IPS-NIHi7 (cell line): ENCODE measurements around the gene RPTN.
"Not testable (repeated sequence)": the region's sequence is repeated elsewhere in the genome, so short reads cannot be mapped to it uniquely, and the experiment has no call there.

Source experiments
- DNase-seq: peaks from one replicate; pipeline ENCODE4 v3.0.0; 2012; ENCODE audit warnings: mixed read lengths; ENCODE audit errors: extremely low spot score

The RPTN gene

DNA sequence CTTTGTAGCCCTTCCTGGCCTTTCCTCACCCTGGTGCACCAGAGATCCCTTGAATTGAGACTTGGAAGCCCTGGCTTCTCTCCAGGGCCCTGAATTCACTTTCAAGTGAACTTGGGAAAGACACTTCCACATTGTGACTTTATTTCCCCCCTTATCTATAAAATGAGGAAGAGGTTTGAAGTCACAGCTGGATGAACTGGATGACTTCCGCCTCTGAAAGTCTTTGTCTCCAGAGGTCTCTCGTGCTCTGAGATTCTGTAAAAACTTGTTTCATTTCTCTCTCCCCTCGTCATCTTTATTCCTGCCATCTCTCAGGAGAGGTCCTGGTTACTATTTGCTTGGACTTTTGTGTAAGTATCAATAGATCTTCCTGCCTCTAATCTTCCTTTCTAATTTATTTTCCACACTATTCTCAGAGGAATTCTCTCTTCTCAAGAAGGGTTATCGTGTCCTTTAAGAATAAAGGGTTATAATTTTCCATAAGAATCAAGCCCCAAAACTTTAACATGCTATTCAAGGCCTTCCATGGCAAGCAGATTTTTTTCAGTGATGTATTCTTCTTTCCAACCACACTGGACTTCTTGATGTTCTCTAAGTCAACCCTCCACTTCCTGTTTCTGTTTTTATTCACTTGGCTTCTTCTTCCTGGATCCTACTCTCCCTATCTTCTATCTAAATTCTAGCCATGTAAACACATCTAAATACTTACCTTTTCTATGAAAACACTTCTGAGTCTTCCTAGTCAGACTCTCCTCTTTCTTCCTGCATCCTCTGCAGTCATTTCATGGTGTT, 6.5 kb upstream of the RPTN start:
- no peak for DNase-seq

- DNase-seq = no peak
These were observed 5.6 kb upstream of the RPTN start for GRCh38 chr1:152164517-152165136.

GRCh38 chr1:152162792-152163463, 3.9 kb upstream of the RPTN start:
- DNase-seq = no peak

DNA sequence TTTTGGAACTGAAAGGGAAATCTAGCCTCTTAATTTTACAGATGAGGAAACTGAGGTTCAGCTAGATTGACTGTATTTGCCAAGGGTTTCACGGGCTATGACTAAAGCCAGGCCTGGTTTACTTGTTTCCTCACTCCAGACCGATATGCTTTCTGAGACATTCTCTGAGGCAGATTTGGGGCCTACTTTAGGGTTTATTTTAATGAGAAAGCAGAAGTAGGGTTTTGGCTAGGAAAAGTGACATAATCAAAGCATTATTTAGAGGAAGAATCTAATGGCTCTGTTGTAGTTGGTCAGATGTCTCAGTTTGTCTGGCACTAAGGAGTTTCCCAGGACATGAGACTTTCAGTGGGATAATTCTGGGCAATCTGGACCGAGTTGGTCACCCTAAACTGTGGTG, 1.5 kb upstream of the RPTN start:
- DNase-seq = no peak

- DNase-seq = no peak
These were observed 5.0 kb downstream of the RPTN start for GRCh38 chr1:152153996-152154395.

GRCh38 chr1:152151646-152152045, 7.4 kb downstream of the RPTN start:
- DNase-seq = no peak

GRCh38 chr1:152148981-152149380, 10.0 kb downstream of the RPTN start:
- DNase-seq = no peak

DNA sequence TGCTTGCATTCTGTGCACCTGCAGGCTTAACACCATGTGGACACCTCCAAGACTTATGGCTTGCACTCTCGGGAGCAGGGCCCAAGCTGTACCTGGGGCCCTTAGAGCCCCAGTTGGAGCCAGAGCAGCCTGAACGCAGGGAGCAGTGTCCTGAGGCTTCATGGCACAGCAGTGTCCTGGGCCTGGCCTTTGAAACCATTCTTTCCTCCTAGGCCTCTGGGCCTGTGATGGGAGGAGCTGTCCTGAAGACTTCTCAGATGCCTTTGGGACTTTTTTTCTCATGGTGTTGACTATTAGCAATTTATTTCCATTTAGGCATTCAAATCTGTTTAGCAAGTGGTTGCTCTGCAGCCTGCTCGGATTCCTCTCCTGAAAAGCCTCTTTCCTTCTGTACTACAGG, 11.0 kb downstream of the RPTN start:
- DNase-seq = no peak

DNA sequence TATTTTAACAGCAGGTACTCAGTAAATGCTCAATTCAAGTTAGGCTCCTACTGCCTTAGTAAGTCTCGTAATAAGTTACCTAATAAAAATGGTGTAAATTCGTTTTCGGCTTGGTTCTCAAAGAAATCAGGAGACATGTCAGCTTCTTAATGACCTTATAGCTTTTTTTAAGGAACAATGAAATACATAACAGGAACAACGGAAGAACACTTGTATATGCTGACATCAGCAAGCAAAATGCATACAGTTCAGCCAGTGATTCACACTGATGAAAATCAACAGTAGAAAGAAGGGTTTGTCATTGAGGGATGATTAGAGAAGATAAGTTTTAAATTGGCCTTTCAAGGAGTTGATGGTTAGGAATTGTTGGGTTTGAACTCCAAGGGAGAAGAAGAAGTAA, 13.3 kb downstream of the RPTN start:
- no peak for DNase-seq

GRCh38 chr1:152144674-152145183, 14.3 kb downstream of the RPTN start:
- not testable (repeated sequence) for DNase-seq

DNA sequence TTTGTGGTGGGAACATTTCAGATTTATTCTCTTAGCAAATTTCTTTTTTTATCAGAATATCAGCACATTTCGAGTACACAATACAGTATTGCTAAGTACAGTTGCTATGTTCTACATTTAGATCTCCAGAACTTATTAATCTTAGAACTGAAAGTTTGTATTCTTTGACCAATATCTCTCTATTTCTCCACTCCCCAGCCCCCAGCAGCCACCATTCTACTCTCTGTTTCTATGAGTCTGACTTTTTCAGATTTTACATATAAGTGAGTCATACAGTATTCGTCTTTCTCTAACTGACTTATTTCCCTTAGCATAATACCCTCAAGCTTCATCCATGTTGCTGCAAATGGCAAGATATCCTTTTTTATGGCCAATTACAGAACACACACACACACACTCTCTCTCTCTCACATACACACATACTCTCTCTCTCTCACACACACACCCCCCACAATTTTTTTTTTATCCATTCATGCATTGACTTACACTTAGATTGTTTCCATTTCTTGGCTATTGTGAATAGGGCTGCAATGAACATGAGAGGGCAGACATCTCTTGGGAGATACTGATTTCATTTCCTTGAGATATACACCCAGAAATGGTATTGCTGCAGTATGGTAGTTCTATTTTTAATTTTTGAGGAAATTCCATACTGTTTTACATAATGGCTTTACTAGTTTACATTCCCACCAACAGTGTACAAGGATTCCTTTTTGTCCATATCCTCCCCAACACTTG, 15.7 kb downstream of the RPTN start:
- no peak for DNase-seq

DNA sequence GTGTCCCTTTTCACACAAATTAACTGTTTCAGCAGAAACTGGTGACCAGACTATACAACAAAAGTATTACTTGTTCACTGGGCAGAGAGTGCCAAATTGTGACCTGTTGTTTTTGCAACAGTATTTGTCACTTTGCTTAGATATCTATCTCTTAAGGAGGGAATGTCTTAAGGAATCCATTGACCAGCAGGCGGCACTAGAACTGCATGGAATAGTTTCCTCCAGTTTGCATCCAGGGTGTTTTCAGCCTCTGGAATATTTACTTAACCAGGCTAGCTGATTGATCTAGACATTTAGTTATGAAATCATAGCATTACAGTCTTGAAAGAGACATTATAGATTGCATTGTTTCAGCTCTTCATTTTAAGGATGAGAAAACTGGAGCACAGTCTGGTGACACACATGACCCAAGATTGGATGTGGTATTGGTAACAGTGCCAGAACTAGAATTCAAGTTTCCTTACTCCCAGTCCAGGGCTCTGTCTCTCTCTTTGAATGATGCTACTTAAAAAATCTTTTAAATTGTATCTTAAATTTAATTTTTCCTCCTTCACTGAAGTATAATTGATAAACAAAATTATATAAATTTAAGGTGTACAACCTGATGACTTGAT, 16.9 kb downstream of the RPTN start:
- DNase-seq = peak; percentile 14

DNA sequence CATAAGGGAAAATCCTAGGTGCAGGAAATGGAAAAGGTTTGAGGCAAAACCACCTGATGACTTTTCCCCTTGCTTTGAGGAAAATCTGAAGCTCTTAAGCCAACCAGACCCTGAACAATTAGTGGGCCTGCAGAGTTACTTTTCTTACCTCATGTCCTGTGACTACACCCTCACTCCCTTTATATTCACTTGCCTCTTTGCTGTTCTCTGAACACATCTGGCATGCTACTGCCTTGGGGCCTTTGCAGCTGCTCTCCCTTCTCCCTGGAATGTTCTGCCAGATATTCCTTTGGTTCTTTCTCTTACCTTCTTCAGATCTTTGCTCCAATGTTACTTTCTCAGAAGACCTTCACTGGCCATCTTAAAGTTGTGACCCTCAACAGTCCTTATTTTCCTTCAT, 21.8 kb downstream of the RPTN start:
- no peak for DNase-seq

DNA sequence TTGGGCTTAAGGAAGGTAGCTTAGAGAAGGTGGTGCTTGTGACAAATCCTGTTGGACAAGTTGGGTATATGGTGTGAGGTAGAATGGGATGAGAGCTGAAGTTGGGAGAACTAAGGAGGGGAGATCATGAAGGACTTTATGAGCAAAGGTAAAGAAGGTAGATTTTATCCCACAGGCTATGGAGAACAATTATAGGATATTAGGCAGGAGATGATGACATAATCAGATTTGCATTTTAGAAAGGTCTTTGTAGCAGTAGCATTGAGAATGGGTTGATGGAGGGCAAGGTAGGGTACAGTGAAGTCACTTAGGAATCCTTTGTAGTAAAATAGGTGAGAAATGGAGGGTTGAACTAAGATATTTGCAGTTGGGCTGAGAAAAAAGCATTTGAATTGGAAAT, 28.8 kb downstream of the RPTN start:
- no peak for DNase-seq

- DNase-seq = no peak
These were observed 31.4 kb downstream of the RPTN start for GRCh38 chr1:152127673-152128072.

GRCh38 chr1:152125834-152126443, 33.1 kb downstream of the RPTN start:
- DNase-seq = no peak

GRCh38 chr1:152118915-152119314, 40.1 kb downstream of the RPTN start:
- DNase-seq = no peak

DNA sequence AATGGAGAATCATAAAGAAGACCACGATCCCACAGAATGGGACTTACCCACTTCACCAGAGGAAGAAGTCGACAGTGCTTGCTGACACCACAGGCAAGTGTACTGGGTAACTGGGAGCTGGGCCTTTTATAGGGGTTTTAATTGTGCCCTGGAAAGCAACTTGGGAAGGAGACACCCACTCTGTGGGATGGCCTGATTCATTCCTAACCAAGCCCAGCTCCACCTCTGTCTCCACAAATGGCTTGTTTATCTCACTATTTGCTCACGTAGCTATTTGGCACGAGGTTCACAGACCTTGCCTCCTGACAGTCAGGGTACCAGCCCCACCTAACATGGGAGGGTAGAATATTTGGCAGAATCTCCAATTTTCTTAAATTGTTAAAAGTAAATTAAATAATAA, 43.7 kb downstream of the RPTN start, which contains the start of gene TCHH:
Gene TCHH (minus strand): TSS at position 101 of the 400 bp plus-strand sequence. CDS start 1,364 bp downstream, outside the sequence.
- no peak for DNase-seq

DNA sequence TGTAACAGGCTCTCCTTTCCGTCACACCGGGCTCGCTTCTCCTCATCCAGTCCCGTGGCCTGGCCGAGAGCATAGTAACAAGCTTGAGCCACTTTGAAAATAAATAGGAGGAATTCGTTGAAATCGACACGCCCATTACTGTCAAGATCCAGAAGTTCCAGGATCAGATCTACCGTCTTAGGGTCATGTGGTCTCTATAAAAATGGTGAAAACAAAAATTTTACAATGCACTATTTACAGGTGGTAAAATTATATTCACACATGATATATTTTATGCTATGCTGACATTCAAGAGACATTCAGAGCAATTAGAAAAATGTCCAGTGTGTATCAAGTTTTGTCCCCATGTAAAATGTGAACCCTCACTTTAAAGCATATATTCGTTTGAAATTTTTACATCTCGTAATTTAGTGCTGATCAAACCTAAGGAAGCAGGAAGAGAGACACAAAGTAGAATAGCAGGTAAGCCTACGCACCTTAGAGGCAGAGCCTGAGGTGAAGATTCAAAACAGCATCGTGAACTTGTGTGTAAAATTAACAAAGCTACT, 46.1 kb downstream of the RPTN start:
- DNase-seq = no peak

- DNase-seq = no peak
These were observed 46.7 kb downstream of the RPTN start for GRCh38 chr1:152112101-152112884.
